CD14-positive monocyte (primary cell): ENCODE results near the gene HERPUD1. TPM values are rescaled to one million over a fixed set of nuclear protein-coding genes. Genes with fewer than 3 reads are reported as not detected.

ENCODE experiments used
- DNase-seq, 3 donors: peaks; one replicate each; pipeline ENCODE4 v3.0.0-alpha.2; 2011 to 2022
- H2AFZ ChIP-seq: 2 replicates; pipeline ENCODE4 v1.6.0; 2012; ENCODE audit warnings: mild to moderate bottlenecking, low read depth, low read length, inconsistent platforms; ENCODE audit not compliant: insufficient read depth, poor library complexity, severe bottlenecking
- H3K27ac ChIP-seq, 2 donors: 1 replicate in 1 of 2; 2 replicates in 1 of 2; pipeline ENCODE4 v1.5.1; 2012 to 2013; ENCODE audit warnings: low read length in 2 of 2, control low read depth in 1 of 2, inconsistent platforms in 1 of 2, low read depth in 1 of 2, mild to moderate bottlenecking in 1 of 2
- H3K27me3 ChIP-seq, 2 donors: one replicate each; pipeline versions ENCODE4 v1.6.0 to v1.6.1; 2011 to 2013; ENCODE audit warnings: low read length in 2 of 2; ENCODE audit not compliant: control insufficient read depth in 2 of 2, insufficient read depth in 2 of 2
- H3K36me3 ChIP-seq, 2 donors: replicated peaks in 1 of 2; 1 replicate in 1 of 2; 2 replicates in 1 of 2; pipeline versions ENCODE4 v1.5.1 to v1.6.1; 2012 to 2013; ENCODE audit warnings: low read length in 2 of 2, control low read depth in 1 of 2, inconsistent platforms in 1 of 2, mild to moderate bottlenecking in 1 of 2; ENCODE audit not compliant: insufficient read depth in 2 of 2, control insufficient read depth in 1 of 2
- H3K4me1 ChIP-seq, 2 donors: 1 replicate in 1 of 2; 2 replicates in 1 of 2; pipeline versions ENCODE4 v1.5.1 to v1.6.1; 2012 to 2013; ENCODE audit warnings: low read length in 2 of 2, control low read depth in 1 of 2, inconsistent platforms in 1 of 2, mild to moderate bottlenecking in 1 of 2, moderate library complexity in 1 of 2; ENCODE audit not compliant: insufficient read depth in 2 of 2, control insufficient read depth in 1 of 2
- H3K4me2 ChIP-seq: replicated peaks from 2 replicates; pipeline ENCODE3; 2012; ENCODE audit warnings: low read length, moderate library complexity, mild to moderate bottlenecking; ENCODE audit not compliant: poor library complexity, severe bottlenecking; ENCODE audit errors: extremely low read depth
- H3K4me3 ChIP-seq, 3 experiments: fragments of 200-600 bp in 1 of 3; sonication (generic) in 1 of 3; replicated peaks in 1 of 3; 1 replicate in 2 of 3; 2 replicates in 1 of 3; pipeline ENCODE4 v1.5.1; 2011 to 2013; ENCODE audit warnings: low read length in 3 of 3, mild to moderate bottlenecking in 3 of 3, control low read depth in 2 of 3, low read depth in 2 of 3, inconsistent platforms in 1 of 3, moderate library complexity in 1 of 3
- H3K79me2 ChIP-seq: 2 replicates; pipeline ENCODE4 v1.6.0; 2012; ENCODE audit warnings: mild to moderate bottlenecking, control low read depth, inconsistent platforms, low read length, moderate library complexity; ENCODE audit not compliant: insufficient read depth
- H3K9ac ChIP-seq: 2 replicates; pipeline ENCODE4 v1.6.0; 2017; ENCODE audit warnings: low read length, mild to moderate bottlenecking; ENCODE audit not compliant: insufficient read depth, poor library complexity, severe bottlenecking
- H3K9me3 ChIP-seq, 2 donors: replicated peaks in 1 of 2; 1 replicate in 1 of 2; 2 replicates in 1 of 2; pipeline versions ENCODE4 v1.5.1 to v1.6.1; 2012 to 2013; ENCODE audit warnings: low read length in 2 of 2, control low read depth in 1 of 2; ENCODE audit not compliant: control insufficient read depth in 1 of 2, insufficient read depth in 1 of 2
- H4K20me1 ChIP-seq: 2 replicates; pipeline ENCODE4 v1.6.0; 2012; ENCODE audit warnings: mild to moderate bottlenecking, low read length, control low read depth, moderate library complexity; ENCODE audit not compliant: insufficient read depth
- H3K27ac Mint-ChIP-seq, 7 donors: one replicate each; pipeline ENCODE4 v1.8.0; 2020; ENCODE audit warnings: mild to moderate bottlenecking in 7 of 7, mixed read lengths in 7 of 7, moderate library complexity in 6 of 7, inconsistent platforms in 2 of 7
- H3K27me3 Mint-ChIP-seq, 3 donors: one replicate each; pipeline ENCODE4 v1.8.0; 2021 to 2022; ENCODE audit warnings: low read depth in 3 of 3, mild to moderate bottlenecking in 3 of 3, mixed read lengths in 3 of 3, moderate library complexity in 3 of 3, inconsistent platforms in 1 of 3
- H3K36me3 Mint-ChIP-seq, 2 donors: one replicate each; pipeline ENCODE4 v1.8.0; 2020; ENCODE audit warnings: mixed read lengths in 2 of 2, inconsistent platforms in 1 of 2, mild to moderate bottlenecking in 1 of 2
- H3K4me1 Mint-ChIP-seq: one replicate; pipeline ENCODE4 v1.8.0; 2020; ENCODE audit warnings: mild to moderate bottlenecking, mixed read lengths
- H3K4me3 Mint-ChIP-seq, 2 donors: one replicate each; pipeline ENCODE4 v1.8.0; 2020; ENCODE audit warnings: mild to moderate bottlenecking in 2 of 2, mixed read lengths in 2 of 2, moderate library complexity in 1 of 2
- H3K9me3 Mint-ChIP-seq, 7 donors: one replicate each; pipeline ENCODE4 v1.8.0; 2020 to 2022; ENCODE audit warnings: mixed read lengths in 7 of 7, mild to moderate bottlenecking in 6 of 7, moderate library complexity in 6 of 7, inconsistent platforms in 2 of 7
- WGBS: methylation state at CpG from one replicate; pipeline ENCODE4 v1.1.5; 2013; ENCODE audit warnings: missing lambda C conversion rate; ENCODE audit not compliant: insufficient coverage; 5-methylcytosine and 5-hydroxymethylcytosine counted together
- intact Hi-C, 2 donors: fragments of 100-400 bp; cut with micrococcal nuclease; formaldehyde crosslinking; loops; one replicate each; pipeline versions ENCODE4 v1.15.0 to v1.15.1; 2023
- polyA plus RNA-seq, 3 donors: library from polyadenylated mRNA; depleted of rRNA in 1 of 3; unstranded in 2 of 3; stranded (reverse) in 1 of 3; fragments of 300-500 nt in 2 of 3; fragments of >200 nt in 1 of 3; fragmentation: Illumina TruSeq in 2 of 3; gene quantifications; 1 replicate in 2 of 3; 2 replicates in 1 of 3; pipeline ENCODE4 v1.2.3, GENCODE V29; 2012 to 2021
- TF ChIP-seq, protein P1 (sequence below): fragments of 200-600 bp; IDR thresholded peaks from one replicate; pipeline ENCODE4 v1.8.0; 2022; ENCODE audit warnings: antibody characterized with exemption, mild to moderate bottlenecking

Gene HERPUD1
- polyA plus RNA-seq, 3 donors: 179 to 454 (median 186) TPM

DNA sequence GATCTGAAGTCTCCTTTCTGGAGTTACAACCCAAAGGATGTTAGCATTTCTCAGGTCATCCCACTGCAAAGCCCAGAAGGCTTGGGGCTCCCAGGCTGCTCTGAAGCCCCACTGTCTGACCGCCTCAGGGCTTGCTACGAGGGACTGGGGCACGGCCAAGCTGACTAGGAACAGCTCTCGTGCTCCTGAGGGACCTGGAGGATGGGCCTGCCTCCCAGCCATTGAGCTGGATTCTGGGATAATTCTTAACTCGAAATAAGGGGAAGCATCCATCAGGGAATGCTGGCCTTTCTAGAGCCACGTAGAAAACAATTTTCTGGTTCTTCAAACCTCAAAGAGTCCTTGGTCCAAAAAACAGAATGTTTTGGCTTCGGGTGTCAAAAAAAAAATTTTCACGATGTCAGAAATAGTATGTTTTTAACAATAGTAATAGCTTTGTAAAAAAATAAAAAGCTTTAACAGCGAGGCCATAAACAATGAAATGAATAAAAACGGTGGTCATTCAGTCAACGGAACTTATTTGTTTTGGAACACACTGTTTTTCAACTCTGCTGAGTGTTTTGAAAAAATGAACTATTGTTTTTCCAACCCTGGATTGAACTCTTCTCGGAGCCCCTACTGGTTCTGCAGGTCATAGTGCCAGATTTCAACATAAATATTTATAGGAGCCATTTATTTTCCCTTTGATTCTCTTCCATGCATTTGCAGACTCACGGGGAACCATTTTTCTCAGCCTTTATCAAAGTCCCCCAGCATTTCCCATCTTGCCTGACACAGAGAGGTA is 16.4 kb upstream of the HERPUD1 start:
- Histone ChIP-seq H3K9ac (no peak overlapping the region), H3K4me3 (no peak overlapping the region), H3K4me1 (peaks cover 56% of the 10 kb centered on the region in 2 donors), H3K79me2 (no peaks in the 10 kb centered on the region), H3K27me3 (no peaks in the 10 kb centered on the region), H3K4me2 (no peak overlapping the region), H3K9me3 (no peaks in the 10 kb centered on the region), H3K27ac (no peak overlapping the region), H3K36me3 (no peaks in the 10 kb centered on the region), H4K20me1 (no peaks in the 10 kb centered on the region), H2AFZ (no peak overlapping the region)
- TF ChIP-seq, protein P1, sequence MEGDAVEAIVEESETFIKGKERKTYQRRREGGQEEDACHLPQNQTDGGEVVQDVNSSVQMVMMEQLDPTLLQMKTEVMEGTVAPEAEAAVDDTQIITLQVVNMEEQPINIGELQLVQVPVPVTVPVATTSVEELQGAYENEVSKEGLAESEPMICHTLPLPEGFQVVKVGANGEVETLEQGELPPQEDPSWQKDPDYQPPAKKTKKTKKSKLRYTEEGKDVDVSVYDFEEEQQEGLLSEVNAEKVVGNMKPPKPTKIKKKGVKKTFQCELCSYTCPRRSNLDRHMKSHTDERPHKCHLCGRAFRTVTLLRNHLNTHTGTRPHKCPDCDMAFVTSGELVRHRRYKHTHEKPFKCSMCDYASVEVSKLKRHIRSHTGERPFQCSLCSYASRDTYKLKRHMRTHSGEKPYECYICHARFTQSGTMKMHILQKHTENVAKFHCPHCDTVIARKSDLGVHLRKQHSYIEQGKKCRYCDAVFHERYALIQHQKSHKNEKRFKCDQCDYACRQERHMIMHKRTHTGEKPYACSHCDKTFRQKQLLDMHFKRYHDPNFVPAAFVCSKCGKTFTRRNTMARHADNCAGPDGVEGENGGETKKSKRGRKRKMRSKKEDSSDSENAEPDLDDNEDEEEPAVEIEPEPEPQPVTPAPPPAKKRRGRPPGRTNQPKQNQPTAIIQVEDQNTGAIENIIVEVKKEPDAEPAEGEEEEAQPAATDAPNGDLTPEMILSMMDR: no peak
- Mint-ChIP-seq H3K4me1 (peaks cover 71% of the 10 kb centered on the region), H3K9me3 (peaks cover 0 to 2% (median 0%) of the 10 kb centered on the region in 7 donors), H3K36me3 (peaks cover 3 to 10% of the 10 kb centered on the region in 2 donors), H3K27me3 (peaks cover 6 to 12% (median 8%) of the 10 kb centered on the region in 3 donors), H3K27ac (peak overlapping the region in 3 of 7 donors; percentile 15 to 94 (median 43)), H3K4me3 (no peak overlapping the region)
- 96% methylated on average over 8 of the region's 13 CpGs for WGBS
- intact Hi-C loops: no loop called here
- no peak for DNase-seq

GRCh38 chr16:56916571-56917403 is 15.2 kb upstream of the HERPUD1 start:
- Mint-ChIP-seq H3K27me3 (peaks cover 11 to 15% (median 13%) of the 10 kb centered on the region in 3 donors), H3K4me3 (peak overlapping the region in 1 of 2 donors; percentile 68), H3K4me1 (peaks cover 62% of the 10 kb centered on the region), H3K9me3 (peaks cover 0 to 2% (median 0%) of the 10 kb centered on the region in 7 donors), H3K27ac (peak overlapping the region; percentile 84 to 94 (median 92)), H3K36me3 (peaks cover 3 to 10% of the 10 kb centered on the region in 2 donors)
- no peaks in the 10 kb centered on the region for H4K20me1 ChIP-seq
- peak overlapping the region; percentile 51 for H3K4me2 ChIP-seq
- TF ChIP-seq, protein P1: no peak
- no peaks in the 10 kb centered on the region for H3K36me3 ChIP-seq
- H3K9me3 ChIP-seq: no peaks in the 10 kb centered on the region
- H3K9ac ChIP-seq: peak overlapping the region; percentile 23
- H3K27me3 ChIP-seq: no peaks in the 10 kb centered on the region
- peak overlapping the region; percentile 88 to 92 for H3K27ac ChIP-seq
- H3K79me2 ChIP-seq: no peaks in the 10 kb centered on the region
- peaks cover 44% of the 10 kb centered on the region in 2 donors for H3K4me1 ChIP-seq
- H2AFZ ChIP-seq: peak overlapping the region; percentile 43
- WGBS: 0% methylated on average over 1 of the region's 5 CpGs
- DNase-seq: peak; percentile 59 to 89 (median 64)
- intact Hi-C loops: no loop called here
- peak overlapping the region in 1 of 3 experiments; percentile 41 for H3K4me3 ChIP-seq
